CD4-positive, alpha-beta T cell treated with Interleukin-17A for 1 hour (primary cell): ENCODE measurements around the gene ADAM30.
"Not testable (repeated sequence)": the region's sequence is repeated elsewhere in the genome, so short reads cannot be mapped to it uniquely, and the experiment has no call there.

Experiments
- DNase-seq: peaks from one replicate; pipeline ENCODE4 v3.0.0-alpha.2; 2020

Gene ADAM30

DNA sequence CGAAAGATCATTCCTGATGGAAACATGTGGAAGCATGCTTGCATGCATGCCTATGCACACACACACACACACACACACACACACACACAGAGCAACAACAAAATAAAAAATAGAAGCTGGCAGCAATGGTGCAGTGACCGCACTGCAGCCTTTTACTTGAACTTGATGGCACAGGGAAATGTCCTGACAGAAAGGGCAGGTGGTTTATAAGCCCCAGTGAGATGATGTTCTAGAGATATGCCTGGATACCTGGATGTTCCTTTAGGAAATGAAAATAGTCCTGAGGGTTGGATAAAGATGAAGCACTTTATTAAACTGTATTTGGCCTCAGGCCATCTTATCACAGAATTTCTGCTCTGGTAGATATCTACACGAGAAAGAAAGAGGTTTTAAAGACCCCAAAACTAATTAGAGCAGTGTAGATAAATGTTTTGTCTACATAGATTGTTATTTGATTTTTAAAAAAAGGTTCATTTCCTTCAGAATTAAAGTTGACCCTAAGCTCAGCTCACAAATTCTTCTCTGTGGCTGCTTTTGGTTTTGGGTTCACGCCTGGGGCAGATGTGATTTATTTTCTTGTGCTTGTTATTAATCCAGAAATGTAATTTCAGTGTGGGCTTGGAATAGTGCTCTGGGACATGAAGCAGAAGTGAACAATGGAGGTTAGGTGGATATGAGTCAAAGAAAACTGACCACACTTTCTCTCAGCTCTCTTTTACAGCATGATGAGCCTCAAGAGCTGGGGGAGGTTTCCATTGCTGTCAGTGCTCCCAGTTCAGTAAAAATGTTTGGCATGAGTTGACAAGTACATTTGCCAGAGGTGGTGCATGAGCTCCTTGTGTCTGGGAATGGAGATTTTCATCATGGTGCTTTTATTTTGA is 22.9 kb downstream of the ADAM30 start:
- no peak for DNase-seq

DNA sequence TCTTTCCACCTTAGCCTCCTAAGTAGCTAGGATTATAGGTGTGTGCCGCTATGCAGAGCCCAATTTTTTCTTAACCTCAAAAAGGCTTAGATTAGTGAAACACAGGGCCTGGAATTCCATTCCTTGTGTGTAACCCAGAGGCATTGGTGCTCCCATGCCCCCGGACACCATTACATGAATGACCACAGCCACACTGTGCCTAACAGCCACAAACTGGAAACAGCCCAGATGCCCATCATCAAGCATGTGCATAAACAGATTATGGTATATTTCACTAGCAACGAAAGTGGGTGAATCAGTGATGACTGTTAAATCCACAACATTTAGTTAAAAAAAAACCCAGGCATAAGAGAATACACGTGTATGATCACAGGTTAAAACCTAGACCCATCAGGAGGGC is 24.4 kb downstream of the ADAM30 start:
- DNase-seq = no peak

DNA sequence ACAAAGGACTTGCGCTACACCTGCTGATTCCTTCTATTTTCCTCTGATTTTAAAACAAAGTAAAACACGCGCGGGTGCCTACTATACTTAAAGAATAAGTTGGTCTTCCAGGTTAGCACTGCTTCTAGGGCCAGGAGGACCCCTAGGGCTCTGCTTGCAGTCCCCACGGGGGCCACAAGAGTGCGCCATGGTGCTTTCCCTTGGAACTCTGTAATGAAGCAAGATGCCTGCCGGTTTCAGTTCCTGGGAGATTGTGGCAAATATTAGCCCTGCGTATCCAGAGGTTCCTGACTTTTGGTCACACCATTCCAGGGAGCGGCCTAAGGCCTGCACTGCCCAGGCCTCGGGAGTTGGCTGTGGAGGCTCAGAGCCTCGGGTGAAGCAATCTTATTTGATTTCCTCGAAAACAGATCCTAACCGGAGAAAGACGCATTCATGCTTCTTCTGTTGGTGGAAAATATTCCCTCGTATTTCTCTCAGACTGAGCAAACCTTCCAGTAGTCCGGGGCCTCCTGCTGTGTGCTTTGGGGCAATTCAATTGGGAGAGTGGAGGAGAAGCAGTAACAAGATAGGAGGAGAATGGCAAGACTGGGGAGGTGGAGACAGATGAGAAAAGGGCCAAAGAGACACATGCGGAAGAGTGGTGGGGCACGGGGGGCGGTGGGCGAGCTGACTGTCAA is 25.3 kb downstream of the ADAM30 start:
- peak; percentile 45 for DNase-seq

GRCh38 chr1:119869995-119870394 is 26.3 kb downstream of the ADAM30 start:
- no peak for DNase-seq

GRCh38 chr1:119868176-119868575 is 28.1 kb downstream of the ADAM30 start:
- DNase-seq = no peak

GRCh38 chr1:119866451-119866850 is 29.9 kb downstream of the ADAM30 start:
- no peak for DNase-seq

- no peak for DNase-seq
Measured at GRCh38 chr1:119865627-119866026, 30.7 kb downstream of the ADAM30 start.

GRCh38 chr1:119862276-119862675 is 34.0 kb downstream of the ADAM30 start:
- no peak for DNase-seq

DNA sequence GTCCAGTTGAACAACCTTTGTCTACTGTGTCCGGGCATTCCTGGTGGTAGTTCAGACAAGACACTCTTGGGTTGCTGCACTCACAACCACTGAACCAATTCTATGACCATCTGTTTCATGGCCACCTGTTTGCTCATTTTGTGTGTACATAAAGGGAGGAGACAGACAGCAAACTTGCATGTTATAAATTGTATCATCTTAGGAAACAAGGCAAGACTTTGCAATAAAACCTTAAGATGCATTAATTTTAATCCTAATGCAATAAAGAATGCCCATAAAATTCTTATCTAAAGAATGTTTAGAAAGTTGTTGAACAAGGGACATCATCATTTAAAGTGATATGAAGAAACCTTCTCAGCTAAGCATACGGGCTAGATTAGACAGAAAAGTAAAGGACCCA is 34.8 kb downstream of the ADAM30 start:
- DNase-seq = no peak

- no peak for DNase-seq
Measured at GRCh38 chr1:119859647-119860046, 36.7 kb downstream of the ADAM30 start.

DNA sequence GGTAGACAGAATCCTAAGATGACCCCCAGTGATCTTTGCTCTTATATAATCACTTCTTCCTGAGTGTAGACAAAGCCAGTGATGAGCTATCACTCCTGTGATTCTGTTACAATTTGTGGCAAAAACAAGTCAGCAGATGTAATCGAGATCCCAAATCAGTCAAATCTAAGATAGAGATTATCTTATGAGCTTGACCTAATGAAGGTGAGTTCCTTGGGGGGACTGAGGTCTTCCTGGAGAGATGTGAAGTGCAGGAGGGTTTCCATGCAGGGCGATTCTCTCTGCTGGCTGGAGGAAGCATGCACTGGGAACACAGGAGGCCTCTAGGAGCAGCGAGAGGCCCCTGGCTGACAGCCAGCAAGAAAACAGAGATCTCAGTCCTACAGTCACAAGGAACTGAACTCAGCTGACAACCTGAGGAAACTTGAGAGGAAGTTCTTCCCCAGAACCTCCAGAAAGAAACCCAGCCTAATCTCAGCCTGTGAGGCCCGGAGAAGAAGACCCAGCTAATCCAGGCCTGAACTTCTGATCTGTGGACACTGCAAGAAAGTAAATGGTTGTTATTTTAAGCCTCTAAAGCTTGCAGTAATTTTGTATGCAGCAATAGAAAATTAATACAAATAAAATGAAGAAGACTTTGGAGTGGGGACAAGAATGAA is 37.6 kb downstream of the ADAM30 start:
- not testable (repeated sequence) for DNase-seq

GRCh38 chr1:119858126-119858525 is 38.2 kb downstream of the ADAM30 start:
- no peak for DNase-seq

- no peak for DNase-seq
Measured at GRCh38 chr1:119853155-119853554, 43.2 kb downstream of the ADAM30 start.

GRCh38 chr1:119844206-119844605 is 52.1 kb downstream of the ADAM30 start:
- DNase-seq = not testable (repeated sequence)
